Measurements from ENCODE around the gene FREM2.

The FREM2 gene, protein sequence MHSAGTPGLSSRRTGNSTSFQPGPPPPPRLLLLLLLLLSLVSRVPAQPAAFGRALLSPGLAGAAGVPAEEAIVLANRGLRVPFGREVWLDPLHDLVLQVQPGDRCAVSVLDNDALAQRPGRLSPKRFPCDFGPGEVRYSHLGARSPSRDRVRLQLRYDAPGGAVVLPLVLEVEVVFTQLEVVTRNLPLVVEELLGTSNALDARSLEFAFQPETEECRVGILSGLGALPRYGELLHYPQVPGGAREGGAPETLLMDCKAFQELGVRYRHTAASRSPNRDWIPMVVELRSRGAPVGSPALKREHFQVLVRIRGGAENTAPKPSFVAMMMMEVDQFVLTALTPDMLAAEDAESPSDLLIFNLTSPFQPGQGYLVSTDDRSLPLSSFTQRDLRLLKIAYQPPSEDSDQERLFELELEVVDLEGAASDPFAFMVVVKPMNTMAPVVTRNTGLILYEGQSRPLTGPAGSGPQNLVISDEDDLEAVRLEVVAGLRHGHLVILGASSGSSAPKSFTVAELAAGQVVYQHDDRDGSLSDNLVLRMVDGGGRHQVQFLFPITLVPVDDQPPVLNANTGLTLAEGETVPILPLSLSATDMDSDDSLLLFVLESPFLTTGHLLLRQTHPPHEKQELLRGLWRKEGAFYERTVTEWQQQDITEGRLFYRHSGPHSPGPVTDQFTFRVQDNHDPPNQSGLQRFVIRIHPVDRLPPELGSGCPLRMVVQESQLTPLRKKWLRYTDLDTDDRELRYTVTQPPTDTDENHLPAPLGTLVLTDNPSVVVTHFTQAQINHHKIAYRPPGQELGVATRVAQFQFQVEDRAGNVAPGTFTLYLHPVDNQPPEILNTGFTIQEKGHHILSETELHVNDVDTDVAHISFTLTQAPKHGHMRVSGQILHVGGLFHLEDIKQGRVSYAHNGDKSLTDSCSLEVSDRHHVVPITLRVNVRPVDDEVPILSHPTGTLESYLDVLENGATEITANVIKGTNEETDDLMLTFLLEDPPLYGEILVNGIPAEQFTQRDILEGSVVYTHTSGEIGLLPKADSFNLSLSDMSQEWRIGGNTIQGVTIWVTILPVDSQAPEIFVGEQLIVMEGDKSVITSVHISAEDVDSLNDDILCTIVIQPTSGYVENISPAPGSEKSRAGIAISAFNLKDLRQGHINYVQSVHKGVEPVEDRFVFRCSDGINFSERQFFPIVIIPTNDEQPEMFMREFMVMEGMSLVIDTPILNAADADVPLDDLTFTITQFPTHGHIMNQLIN (N-terminal part only)

DNA sequence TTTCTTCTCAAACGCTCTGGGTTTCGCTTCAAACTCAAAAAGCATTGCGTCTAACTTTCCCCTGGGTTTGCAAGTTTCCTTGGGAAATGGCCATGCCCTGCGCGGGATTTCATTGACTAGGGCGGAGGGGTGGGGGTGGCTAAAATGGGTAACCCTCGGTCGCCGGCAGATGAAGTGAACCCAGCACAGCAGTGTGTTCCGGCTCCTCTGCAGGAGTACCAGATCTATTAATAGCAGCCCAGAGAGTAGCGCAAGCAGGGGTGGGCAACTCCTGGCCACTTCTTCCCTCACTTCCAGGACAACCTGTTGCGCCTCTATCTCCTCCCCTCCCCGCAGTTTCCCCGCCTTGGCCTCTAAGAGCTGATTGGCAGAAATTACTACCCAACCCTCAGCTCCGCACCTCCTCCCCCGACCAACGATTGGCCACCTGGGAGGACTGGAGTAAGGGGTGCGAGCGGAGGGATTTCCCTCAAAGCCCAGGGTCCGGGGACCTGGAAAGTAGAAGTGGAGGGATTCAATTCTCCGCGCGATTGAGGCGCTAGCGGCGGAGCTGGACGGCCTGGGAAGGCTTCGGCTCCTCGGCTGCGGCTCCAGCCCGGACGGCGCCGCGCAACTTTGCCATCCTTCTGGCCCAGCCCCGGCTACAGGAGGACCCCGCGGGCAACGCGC is at the start of gene FREM2:
FREM2 (plus strand) TSS at position 501 of the 669 bp plus-strand sequence. CDS start 268 bp downstream, outside the sequence.
- Mint-ChIP-seq H3K36me3 (ENCODE audit: low read depth) (peaks cover 25% of the 10 kb centered on the region), H3K9me3 (peaks cover 6% of the 10 kb centered on the region), H3K27ac (no peak within 1 kb of the TSS), H3K27me3 (ENCODE audit: low read depth, poor library complexity) (peaks cover 13% of the 10 kb centered on the region), H3K4me3 (peak within 1 kb of the TSS; percentile 83), H3K4me1 (peaks cover 10% of the 10 kb centered on the region)
- peak; percentile 81 for DNase-seq
- TF ChIP-seq, protein P1, sequence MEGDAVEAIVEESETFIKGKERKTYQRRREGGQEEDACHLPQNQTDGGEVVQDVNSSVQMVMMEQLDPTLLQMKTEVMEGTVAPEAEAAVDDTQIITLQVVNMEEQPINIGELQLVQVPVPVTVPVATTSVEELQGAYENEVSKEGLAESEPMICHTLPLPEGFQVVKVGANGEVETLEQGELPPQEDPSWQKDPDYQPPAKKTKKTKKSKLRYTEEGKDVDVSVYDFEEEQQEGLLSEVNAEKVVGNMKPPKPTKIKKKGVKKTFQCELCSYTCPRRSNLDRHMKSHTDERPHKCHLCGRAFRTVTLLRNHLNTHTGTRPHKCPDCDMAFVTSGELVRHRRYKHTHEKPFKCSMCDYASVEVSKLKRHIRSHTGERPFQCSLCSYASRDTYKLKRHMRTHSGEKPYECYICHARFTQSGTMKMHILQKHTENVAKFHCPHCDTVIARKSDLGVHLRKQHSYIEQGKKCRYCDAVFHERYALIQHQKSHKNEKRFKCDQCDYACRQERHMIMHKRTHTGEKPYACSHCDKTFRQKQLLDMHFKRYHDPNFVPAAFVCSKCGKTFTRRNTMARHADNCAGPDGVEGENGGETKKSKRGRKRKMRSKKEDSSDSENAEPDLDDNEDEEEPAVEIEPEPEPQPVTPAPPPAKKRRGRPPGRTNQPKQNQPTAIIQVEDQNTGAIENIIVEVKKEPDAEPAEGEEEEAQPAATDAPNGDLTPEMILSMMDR (IDR thresholded peaks at IDR 0.05), result no peak

DNA sequence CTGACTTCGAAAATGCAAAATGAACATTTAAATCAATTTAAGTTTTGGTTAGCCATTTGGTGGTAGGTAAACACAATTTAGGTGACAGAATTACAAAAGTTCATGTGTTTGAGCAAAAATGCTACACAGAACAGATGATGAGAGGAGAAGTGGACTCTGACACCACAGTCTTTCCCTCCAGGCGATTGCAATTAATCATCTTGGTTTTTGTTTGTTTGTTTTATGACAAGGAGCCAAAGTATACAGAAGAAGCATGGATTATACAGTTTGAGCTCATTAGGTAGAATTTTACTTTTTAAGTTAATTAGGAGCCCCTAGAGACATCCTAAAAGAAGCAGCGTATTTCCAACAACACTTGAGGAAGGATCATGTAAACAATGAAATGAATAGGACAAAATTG is 49.3 kb upstream of the FREM2 start:
- H3K27me3 Mint-ChIP-seq (ENCODE audit: low read depth, poor library complexity), result no peaks in the 10 kb centered on the region
- H3K36me3 Mint-ChIP-seq (ENCODE audit: low read depth), result no peaks in the 10 kb centered on the region
- H3K4me3 Mint-ChIP-seq, result no peak overlapping the region
- no peaks in the 10 kb centered on the region for H3K9me3 Mint-ChIP-seq
- H3K27ac Mint-ChIP-seq, result no peak overlapping the region
- no peak for DNase-seq
- TF ChIP-seq, protein P1 (IDR thresholded peaks at IDR 0.05), result no peak
- no peaks in the 10 kb centered on the region for H3K4me1 Mint-ChIP-seq

DNA sequence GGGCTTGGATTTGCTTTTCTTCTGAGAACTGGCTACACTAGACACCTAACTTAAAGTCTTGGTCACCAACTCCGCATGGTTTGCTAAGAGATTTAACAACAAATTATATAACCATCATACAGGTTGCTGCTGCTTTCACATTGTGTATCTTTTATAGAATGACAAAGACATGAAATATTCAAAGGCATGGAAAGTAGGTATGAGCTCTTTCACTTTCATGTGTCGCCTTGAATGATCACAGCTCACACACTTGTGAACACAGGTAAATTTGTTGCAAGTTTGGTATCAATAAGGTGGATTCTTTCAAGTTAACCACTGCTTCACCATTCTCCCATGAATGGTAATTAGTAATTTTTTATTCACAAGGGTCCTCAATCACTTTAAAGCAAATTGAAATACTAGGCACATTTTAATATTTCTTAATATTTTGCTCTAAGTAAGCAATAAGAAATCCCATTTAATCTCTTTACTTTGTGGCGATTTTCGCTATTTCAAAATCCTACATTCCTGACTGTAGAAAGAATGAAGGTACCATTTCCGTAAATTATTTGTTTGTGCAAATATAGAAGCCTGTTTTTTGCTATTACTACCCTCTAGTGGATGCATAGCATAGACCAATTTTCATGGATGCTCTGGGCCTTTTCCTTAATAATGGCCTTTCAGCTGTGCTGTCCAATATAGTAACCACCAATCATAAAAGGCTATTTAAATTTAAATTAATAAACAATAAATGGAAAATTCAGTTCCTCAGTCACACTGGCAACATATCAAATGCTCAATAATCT is 45.5 kb upstream of the FREM2 start:
- no peak for DNase-seq
- TF ChIP-seq, protein P1 (IDR thresholded peaks at IDR 0.05), result peak; percentile 12
- Mint-ChIP-seq H3K4me3 (no peak overlapping the region), H3K36me3 (ENCODE audit: low read depth) (no peaks in the 10 kb centered on the region), H3K27ac (no peak overlapping the region), H3K9me3 (no peaks in the 10 kb centered on the region), H3K4me1 (no peaks in the 10 kb centered on the region), H3K27me3 (ENCODE audit: low read depth, poor library complexity) (peaks cover 2% of the 10 kb centered on the region)

DNA sequence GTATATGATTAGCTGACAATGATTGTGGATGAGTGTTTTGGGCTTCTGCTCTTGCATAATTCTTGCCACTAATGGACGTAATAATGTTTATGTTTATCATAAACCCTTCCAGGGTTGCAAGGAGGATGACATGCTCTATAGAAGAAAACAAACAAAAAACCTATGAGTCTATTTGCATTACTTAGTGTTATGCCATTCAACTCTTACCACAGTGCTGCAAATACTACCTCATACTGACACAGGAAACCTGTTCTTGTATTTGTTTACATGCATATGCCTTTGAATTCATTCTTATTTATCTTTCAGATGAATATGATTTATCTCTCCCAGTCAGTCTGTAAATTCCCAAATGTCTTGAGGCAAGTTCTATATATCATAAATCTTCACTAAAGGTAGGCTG is 39.6 kb upstream of the FREM2 start:
- Mint-ChIP-seq H3K4me3 (no peak overlapping the region), H3K27me3 (ENCODE audit: low read depth, poor library complexity) (peaks cover 2% of the 10 kb centered on the region), H3K27ac (no peak overlapping the region), H3K36me3 (ENCODE audit: low read depth) (no peaks in the 10 kb centered on the region), H3K9me3 (no peaks in the 10 kb centered on the region), H3K4me1 (no peaks in the 10 kb centered on the region)
- TF ChIP-seq, protein P1 (IDR thresholded peaks at IDR 0.05), result no peak
- DNase-seq, result no peak

DNA sequence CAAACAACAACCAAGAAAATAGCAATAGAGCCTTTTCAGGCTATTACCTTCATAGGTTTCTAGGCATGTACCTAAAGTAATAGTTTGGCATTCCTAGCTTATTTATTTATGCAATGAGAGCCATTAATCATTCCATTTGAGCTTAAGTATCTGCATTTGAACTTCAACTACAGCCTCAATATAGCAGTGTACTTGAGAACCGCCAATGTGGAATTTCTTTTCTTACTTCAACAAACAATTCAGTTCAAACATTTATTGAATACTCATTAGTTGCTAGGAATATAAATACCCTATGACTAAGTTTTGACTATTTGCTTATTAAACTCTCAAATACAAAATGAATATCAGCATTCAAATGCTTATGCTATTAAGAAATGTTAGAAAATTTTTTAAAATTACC is 38.0 kb upstream of the FREM2 start:
- Mint-ChIP-seq H3K36me3 (ENCODE audit: low read depth) (no peaks in the 10 kb centered on the region), H3K4me3 (no peak overlapping the region), H3K27me3 (ENCODE audit: low read depth, poor library complexity) (peaks cover 2% of the 10 kb centered on the region), H3K27ac (no peak overlapping the region), H3K9me3 (no peaks in the 10 kb centered on the region), H3K4me1 (no peaks in the 10 kb centered on the region)
- TF ChIP-seq, protein P1 (IDR thresholded peaks at IDR 0.05), result no peak
- no peak for DNase-seq

All from nephron progenitor cell (in vitro differentiated cells).